Colonic mucosa (tissue), 4 donors: Measurements from ENCODE around the gene MATN1. TPM values are rescaled to one million over a fixed set of nuclear protein-coding genes. Genes with fewer than 3 reads are reported as not detected.

Experiments used
- DNase-seq: peaks from one replicate; pipeline ENCODE4 v3.0.0-alpha.2; 2020
- H3K27ac ChIP-seq: fragments of 200-600 bp; one replicate; pipeline ENCODE4 v1.8.0; 2021
- H3K27me3 ChIP-seq: fragments of 200-600 bp; one replicate; pipeline ENCODE4 v1.8.0; 2021
- H3K36me3 ChIP-seq: fragments of 200-600 bp; one replicate; pipeline ENCODE4 v1.8.0; 2021
- H3K4me1 ChIP-seq: fragments of 200-600 bp; one replicate; pipeline ENCODE4 v1.8.0; 2021; ENCODE audit warnings: mild to moderate bottlenecking
- H3K4me3 ChIP-seq: fragments of 200-600 bp; one replicate; pipeline ENCODE4 v1.8.0; 2021
- H3K9ac ChIP-seq, 2 donors: one replicate each; pipeline ENCODE4 v1.7.0; 2013; ENCODE audit warnings: control low read depth in 2 of 2, low read depth in 2 of 2, low read length in 2 of 2
- H3K9me3 ChIP-seq: fragments of 200-600 bp; one replicate; pipeline ENCODE4 v1.8.0; 2021
- CTCF ChIP-seq: fragments of 200-600 bp; IDR thresholded peaks from one replicate; pipeline ENCODE4 v1.8.0; 2022; ENCODE audit warnings: antibody characterized with exemption, mild to moderate bottlenecking
- intact Hi-C: fragments of 100-400 bp; cut with DNase I; formaldehyde crosslinking; loops from one replicate; pipeline ENCODE4 v1.14.1; 2022
- total RNA-seq, 2 donors: library from RNA; stranded (reverse); fragmentation: NEBNext Ultra II Directional in 1 of 2; extraction: Animal tissue kit (Norgen Biotek cat#: 25700) in 1 of 2; gene quantifications; one replicate each; pipeline ENCODE4 v1.2.1, GENCODE V29; 2021
- donor health status: healthy.
- donor health status: DM: no; HTN: no; CAD: no.
- donor health status: DM: no; HTN: no; CAD: no.

MATN1 gene
- total RNA-seq, 2 donors from 2014 or later: not detected

GRCh38 chr1:30670240-30671060 lies 52.9 kb downstream of the MATN1 start:
- TF ChIP-seq CTCF: no peak
- Histone ChIP-seq H3K4me3 (no peak overlapping the region), H3K27me3 (no peaks in the 10 kb centered on the region), H3K4me1 (no peaks in the 10 kb centered on the region), H3K27ac (no peak overlapping the region), H3K9me3 (no peaks in the 10 kb centered on the region), H3K9ac (no peak overlapping the region), H3K36me3 (no peaks in the 10 kb centered on the region)
- DNase-seq: no peak
- intact Hi-C loops: no loop called here

- H3K27ac ChIP-seq: no peak overlapping the region
- intact Hi-C loops: no loop called here
- no peak for DNase-seq
These were observed 54.6 kb downstream of the MATN1 start for GRCh38 chr1:30668546-30669327.

DNA sequence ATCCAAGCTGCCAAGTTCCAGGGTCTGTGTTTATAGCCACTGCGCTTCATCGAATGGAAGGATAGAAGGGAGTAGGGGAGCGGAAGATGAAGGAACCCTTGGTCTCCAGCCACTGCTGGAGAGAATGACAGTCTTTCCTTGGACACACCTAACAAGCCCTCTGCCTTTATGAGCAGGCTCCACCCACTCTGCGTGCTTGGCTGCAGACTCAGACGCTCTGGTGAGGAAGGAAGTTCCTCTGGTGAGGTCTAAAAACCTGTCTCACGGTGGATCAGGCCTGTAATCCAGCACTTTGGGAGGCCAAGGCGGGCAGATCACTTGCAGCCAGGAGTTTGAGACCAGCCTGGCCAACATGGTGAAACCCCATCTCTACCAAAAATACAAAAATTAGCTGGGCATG lies 55.4 kb downstream of the MATN1 start:
- no peaks in the 10 kb centered on the region for H3K36me3 ChIP-seq
- H3K4me3 ChIP-seq: no peak overlapping the region
- intact Hi-C loops: no loop called here
- H3K27ac ChIP-seq: no peak overlapping the region
- peak; percentile 80 for DNase-seq
- H3K9ac ChIP-seq: no peak overlapping the region
- H3K27me3 ChIP-seq: no peaks in the 10 kb centered on the region
- H3K9me3 ChIP-seq: no peaks in the 10 kb centered on the region
- no peaks in the 10 kb centered on the region for H3K4me1 ChIP-seq
- TF ChIP-seq CTCF: no peak

More at GRCh38 chr1:30668546-30669327, 54.6 kb downstream of the MATN1 start:
- no peak overlapping the region for H3K4me3 ChIP-seq
- no peaks in the 10 kb centered on the region for H3K27me3 ChIP-seq
- H3K36me3 ChIP-seq: no peaks in the 10 kb centered on the region
- H3K9ac ChIP-seq: no peak overlapping the region
- H3K4me1 ChIP-seq: no peaks in the 10 kb centered on the region
- no peak for TF ChIP-seq CTCF
- H3K9me3 ChIP-seq: no peaks in the 10 kb centered on the region

- no peaks in the 10 kb centered on the region for H3K27me3 ChIP-seq
- H3K4me1 ChIP-seq: no peaks in the 10 kb centered on the region
- no peak for TF ChIP-seq CTCF
- H3K9me3 ChIP-seq: no peaks in the 10 kb centered on the region
- intact Hi-C loops: no loop called here
- no peak for DNase-seq
- H3K36me3 ChIP-seq: no peaks in the 10 kb centered on the region
- no peak overlapping the region for H3K27ac ChIP-seq
- H3K9ac ChIP-seq: no peak overlapping the region
- H3K4me3 ChIP-seq: no peak overlapping the region
These were observed 56.6 kb downstream of the MATN1 start for GRCh38 chr1:30666756-30667273.

GRCh38 chr1:30665216-30666010 lies 58.0 kb downstream of the MATN1 start:
- H3K27ac ChIP-seq: no peak overlapping the region
- no peaks in the 10 kb centered on the region for H3K36me3 ChIP-seq
- no peak for TF ChIP-seq CTCF
- H3K27me3 ChIP-seq: no peaks in the 10 kb centered on the region
- intact Hi-C loops: no loop called here
- no peaks in the 10 kb centered on the region for H3K9me3 ChIP-seq
- no peak overlapping the region for H3K9ac ChIP-seq
- H3K4me3 ChIP-seq: no peak overlapping the region
- H3K4me1 ChIP-seq: no peaks in the 10 kb centered on the region
- DNase-seq: no peak
